CD4-positive, alpha-beta T cell (primary cell): ENCODE results near the gene NAPSA. TPM values are rescaled to one million over a fixed set of nuclear protein-coding genes. Genes with fewer than 3 reads are reported as not detected.

Source experiments
- ATAC-seq: fragments of 200-7000 bp; cut with Tn5 transposase; one replicate; pipeline ENCODE4 v1.10.0; 2022; ENCODE audit warnings: mild to moderate bottlenecking; ENCODE audit not compliant: poor library complexity
- CTCF ChIA-PET: fragments of 350-600 bp; sonication (Branson Sonifier 250); formaldehyde crosslinking; loops from one replicate; lab custom pipeline; 2021; ENCODE audit warnings: antibody characterized with exemption, inconsistent platforms; lab: Charles Lee
- POLR2A ChIA-PET: fragments of 350-600 bp; sonication (Branson Sonifier 250); formaldehyde crosslinking; loops from one replicate; lab custom pipeline; 2021; ENCODE audit warnings: antibody characterized with exemption, inconsistent platforms; lab: Charles Lee
- DNase-seq, 14 experiments: peaks; one replicate each; pipeline ENCODE4 v3.0.0-alpha.2; 2013 to 2020; ENCODE audit warnings: mixed read lengths in 2 of 14
- H3K27ac ChIP-seq, 2 donors: one replicate each; pipeline versions ENCODE4 v1.5.1 to v1.7.0; 2013; ENCODE audit warnings: low read length in 2 of 2, low read depth in 1 of 2, mild to moderate bottlenecking in 1 of 2
- H3K27me3 ChIP-seq, 2 experiments: 1 replicate in 1 of 2; 2 replicates in 1 of 2; pipeline versions ENCODE4 v1.6.1 to v1.7.0; 2013; ENCODE audit warnings: low read length in 2 of 2, control low read depth in 1 of 2, mild to moderate bottlenecking in 1 of 2, moderate library complexity in 1 of 2; ENCODE audit not compliant: insufficient read depth in 2 of 2, control insufficient read depth in 1 of 2
- H3K36me3 ChIP-seq: one replicate; pipeline ENCODE4 v1.6.1; 2013; ENCODE audit warnings: low read length, control low read depth; ENCODE audit not compliant: insufficient read depth
- H3K4me1 ChIP-seq: one replicate; pipeline ENCODE4 v1.6.1; 2013; ENCODE audit warnings: low read length, control low read depth; ENCODE audit not compliant: insufficient read depth
- H3K4me3 ChIP-seq: one replicate; pipeline ENCODE4 v1.5.1; 2013; ENCODE audit warnings: mild to moderate bottlenecking, low read length, moderate library complexity
- H3K9me3 ChIP-seq, 2 experiments: 1 replicate in 1 of 2; 2 replicates in 1 of 2; pipeline versions ENCODE4 v1.6.1 to v1.7.0; 2013; ENCODE audit warnings: low read length in 2 of 2, mild to moderate bottlenecking in 2 of 2, control low read depth in 1 of 2, moderate library complexity in 1 of 2; ENCODE audit not compliant: control insufficient read depth in 1 of 2, insufficient read depth in 1 of 2
- H3K27ac Mint-ChIP-seq: one replicate; pipeline ENCODE4 v1.8.0; 2020; ENCODE audit warnings: mixed read lengths
- H3K27me3 Mint-ChIP-seq: one replicate; pipeline ENCODE4 v1.8.0; 2021; ENCODE audit warnings: mixed read lengths
- H3K36me3 Mint-ChIP-seq: one replicate; pipeline ENCODE4 v1.8.0; 2021; ENCODE audit warnings: low read depth, mixed read lengths
- H3K4me1 Mint-ChIP-seq: one replicate; pipeline ENCODE4 v1.8.0; 2021; ENCODE audit warnings: low read depth, mixed read lengths
- H3K4me3 Mint-ChIP-seq: one replicate; pipeline ENCODE4 v1.8.0; 2020; ENCODE audit warnings: mild to moderate bottlenecking, mixed read lengths
- H3K9me3 Mint-ChIP-seq: one replicate; pipeline ENCODE4 v1.8.0; 2020; ENCODE audit warnings: mixed read lengths
- intact Hi-C, 2 experiments: fragments of 100-400 bp; cut with DNase I in 1 of 2; cut with micrococcal nuclease in 1 of 2; formaldehyde crosslinking; loops; one replicate each; pipeline versions ENCODE4 v1.15.1 to v1.9.0; 2023 to 2025; cut with DNase I, micrococcal nuclease
- total RNA-seq, 174 experiments: library from RNA in 2 of 174; stranded (reverse) in 2 of 174; gene quantifications; one replicate each; pipeline ENCODE4 v1.2.3 and lab custom pipeline; 2021 to 2026
- TF ChIP-seq, protein P1 (sequence below): fragments of 200-600 bp; IDR thresholded peaks from one replicate; pipeline ENCODE4 v1.8.0; 2022; ENCODE audit warnings: antibody characterized with exemption, mild to moderate bottlenecking

NAPSA gene
- total RNA-seq, 2 experiments from 2014 or later: 0.61 to 0.91 TPM

DNA sequence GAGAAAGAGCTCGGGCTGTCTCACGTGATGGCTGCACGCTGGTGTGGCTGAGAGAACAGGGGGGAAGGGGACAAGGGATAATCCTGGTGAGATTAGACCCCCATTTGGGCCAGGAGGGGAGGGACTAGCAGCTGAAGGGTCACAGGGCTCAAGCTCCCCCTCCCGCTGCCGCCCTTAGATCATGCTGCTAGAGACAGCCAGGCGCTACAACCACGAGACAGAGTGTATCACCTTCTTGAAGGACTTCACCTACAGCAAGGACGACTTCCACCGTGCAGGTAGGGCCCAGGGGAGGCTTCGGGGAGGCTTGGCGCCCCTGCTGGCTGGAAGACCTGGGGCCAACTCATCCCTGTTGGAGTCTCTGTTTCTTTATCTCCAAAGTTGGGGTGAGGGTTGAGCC is 14.2 kb upstream of the NAPSA start:
- intact Hi-C loops: no loop called here
- ChIA-PET POLR2A (no interaction called here), CTCF (no interaction called here)
- H3K27ac ChIP-seq: no peak overlapping the region
- peaks cover 58% of the 10 kb centered on the region for H3K36me3 ChIP-seq
- DNase-seq (peak in 1 of 14 experiments; percentile 27), ATAC-seq (no peak)
- TF ChIP-seq, protein P1, sequence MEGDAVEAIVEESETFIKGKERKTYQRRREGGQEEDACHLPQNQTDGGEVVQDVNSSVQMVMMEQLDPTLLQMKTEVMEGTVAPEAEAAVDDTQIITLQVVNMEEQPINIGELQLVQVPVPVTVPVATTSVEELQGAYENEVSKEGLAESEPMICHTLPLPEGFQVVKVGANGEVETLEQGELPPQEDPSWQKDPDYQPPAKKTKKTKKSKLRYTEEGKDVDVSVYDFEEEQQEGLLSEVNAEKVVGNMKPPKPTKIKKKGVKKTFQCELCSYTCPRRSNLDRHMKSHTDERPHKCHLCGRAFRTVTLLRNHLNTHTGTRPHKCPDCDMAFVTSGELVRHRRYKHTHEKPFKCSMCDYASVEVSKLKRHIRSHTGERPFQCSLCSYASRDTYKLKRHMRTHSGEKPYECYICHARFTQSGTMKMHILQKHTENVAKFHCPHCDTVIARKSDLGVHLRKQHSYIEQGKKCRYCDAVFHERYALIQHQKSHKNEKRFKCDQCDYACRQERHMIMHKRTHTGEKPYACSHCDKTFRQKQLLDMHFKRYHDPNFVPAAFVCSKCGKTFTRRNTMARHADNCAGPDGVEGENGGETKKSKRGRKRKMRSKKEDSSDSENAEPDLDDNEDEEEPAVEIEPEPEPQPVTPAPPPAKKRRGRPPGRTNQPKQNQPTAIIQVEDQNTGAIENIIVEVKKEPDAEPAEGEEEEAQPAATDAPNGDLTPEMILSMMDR: no peak
- Mint-ChIP-seq H3K4me3 (no peak overlapping the region), H3K9me3 (no peaks in the 10 kb centered on the region), H3K27ac (peak overlapping the region; percentile 35), H3K36me3 (peaks cover 78% of the 10 kb centered on the region), H3K27me3 (peaks cover 6% of the 10 kb centered on the region), H3K4me1 (peaks cover 37% of the 10 kb centered on the region)
- no peaks in the 10 kb centered on the region for H3K9me3 ChIP-seq
- H3K4me3 ChIP-seq: no peak overlapping the region
- no peaks in the 10 kb centered on the region for H3K27me3 ChIP-seq
- H3K4me1 ChIP-seq: peaks cover 32% of the 10 kb centered on the region

DNA sequence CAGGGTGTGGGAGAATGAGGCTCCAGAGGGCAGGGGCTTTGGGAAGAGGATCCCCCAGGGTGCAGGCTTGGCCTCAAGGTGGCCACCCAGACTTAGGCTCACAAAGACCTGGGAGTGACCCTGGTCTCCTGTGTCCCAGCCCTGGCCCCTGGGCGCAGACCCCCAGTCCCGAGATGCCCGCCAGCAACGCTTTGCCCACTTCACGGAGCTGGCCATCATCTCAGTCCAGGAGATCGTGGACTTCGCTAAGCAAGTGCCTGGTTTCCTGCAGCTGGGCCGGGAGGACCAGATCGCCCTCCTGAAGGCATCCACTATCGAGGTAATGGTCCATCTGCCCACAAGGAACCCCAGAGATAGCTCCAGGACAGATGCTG is 13.4 kb upstream of the NAPSA start:
- Histone ChIP-seq H3K4me1 (peaks cover 30% of the 10 kb centered on the region), H3K27me3 (no peaks in the 10 kb centered on the region), H3K9me3 (no peaks in the 10 kb centered on the region), H3K4me3 (no peak overlapping the region), H3K27ac (no peak overlapping the region), H3K36me3 (peaks cover 58% of the 10 kb centered on the region)
- CTCF ChIA-PET: no interaction called here
- intact Hi-C loops: no loop called here
- Mint-ChIP-seq H3K4me3 (peak overlapping the region; percentile 27), H3K36me3 (peaks cover 71% of the 10 kb centered on the region), H3K27me3 (peaks cover 5% of the 10 kb centered on the region), H3K9me3 (no peaks in the 10 kb centered on the region), H3K27ac (peak overlapping the region; percentile 9), H3K4me1 (peaks cover 29% of the 10 kb centered on the region)
- POLR2A ChIA-PET: interaction anchor here (0.5 kb wide), 1 partner anchor 98 kb away, joined by 3 read pairs; no protein-coding TSS in a partner anchor
- TF ChIP-seq, protein P1: no peak
- DNase-seq (no peak), ATAC-seq (no peak)

DNA sequence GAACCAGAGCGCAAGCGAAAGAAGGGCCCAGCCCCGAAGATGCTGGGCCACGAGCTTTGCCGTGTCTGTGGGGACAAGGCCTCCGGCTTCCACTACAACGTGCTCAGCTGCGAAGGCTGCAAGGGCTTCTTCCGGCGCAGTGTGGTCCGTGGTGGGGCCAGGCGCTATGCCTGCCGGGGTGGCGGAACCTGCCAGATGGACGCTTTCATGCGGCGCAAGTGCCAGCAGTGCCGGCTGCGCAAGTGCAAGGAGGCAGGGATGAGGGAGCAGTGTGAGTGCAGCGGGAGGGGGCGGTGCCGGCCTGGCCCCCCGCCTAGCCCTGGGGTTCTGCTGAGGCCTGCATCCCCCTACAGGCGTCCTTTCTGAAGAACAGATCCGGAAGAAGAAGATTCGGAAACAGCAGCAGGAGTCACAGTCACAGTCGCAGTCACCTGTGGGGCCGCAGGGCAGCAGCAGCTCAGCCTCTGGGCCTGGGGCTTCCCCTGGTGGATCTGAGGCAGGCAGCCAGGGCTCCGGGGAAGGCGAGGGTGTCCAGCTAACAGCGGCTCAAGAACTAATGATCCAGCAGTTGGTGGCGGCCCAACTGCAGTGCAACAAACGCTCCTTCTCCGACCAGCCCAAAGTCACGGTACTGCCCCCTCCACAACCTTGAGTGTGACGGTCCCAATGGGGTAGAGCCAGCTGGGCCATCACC is 12.9 kb upstream of the NAPSA start:
- H3K36me3 ChIP-seq: peaks cover 58% of the 10 kb centered on the region
- peaks cover 66% of the 10 kb centered on the region for H3K36me3 Mint-ChIP-seq

More for the DNA sequence above, 12.9 kb upstream of the NAPSA start:
- H3K4me3 Mint-ChIP-seq: peak overlapping the region; percentile 98
- ChIA-PET CTCF (no interaction called here), POLR2A (interaction anchor here (0.5 kb wide), 1 partner anchor 99 kb away, joined by 3 read pairs; no protein-coding TSS in a partner anchor)
- Histone ChIP-seq H3K27ac (no peak overlapping the region), H3K9me3 (no peaks in the 10 kb centered on the region), H3K4me3 (no peak overlapping the region), H3K27me3 (no peaks in the 10 kb centered on the region), H3K4me1 (peaks cover 25% of the 10 kb centered on the region)
- ATAC-seq (no peak), DNase-seq (peak in 1 of 14 experiments; percentile 40)
- no peaks in the 10 kb centered on the region for H3K9me3 Mint-ChIP-seq
- intact Hi-C loops: no loop called here
- peak overlapping the region; percentile 99 for H3K27ac Mint-ChIP-seq
- H3K4me1 Mint-ChIP-seq: peaks cover 24% of the 10 kb centered on the region
- H3K27me3 Mint-ChIP-seq: no peaks in the 10 kb centered on the region
- TF ChIP-seq, protein P1: no peak
